ENCODE measurements around the gene GNAI2. TPM values are rescaled to one million over a fixed set of nuclear protein-coding genes. Genes with fewer than 3 reads are reported as not detected.
"Not testable (repeated sequence)": the region's sequence is repeated elsewhere in the genome, so short reads cannot be mapped to it uniquely, and the experiment has no call there.

The GNAI2 gene
- total RNA-seq, 1 donor: 596 TPM

DNA sequence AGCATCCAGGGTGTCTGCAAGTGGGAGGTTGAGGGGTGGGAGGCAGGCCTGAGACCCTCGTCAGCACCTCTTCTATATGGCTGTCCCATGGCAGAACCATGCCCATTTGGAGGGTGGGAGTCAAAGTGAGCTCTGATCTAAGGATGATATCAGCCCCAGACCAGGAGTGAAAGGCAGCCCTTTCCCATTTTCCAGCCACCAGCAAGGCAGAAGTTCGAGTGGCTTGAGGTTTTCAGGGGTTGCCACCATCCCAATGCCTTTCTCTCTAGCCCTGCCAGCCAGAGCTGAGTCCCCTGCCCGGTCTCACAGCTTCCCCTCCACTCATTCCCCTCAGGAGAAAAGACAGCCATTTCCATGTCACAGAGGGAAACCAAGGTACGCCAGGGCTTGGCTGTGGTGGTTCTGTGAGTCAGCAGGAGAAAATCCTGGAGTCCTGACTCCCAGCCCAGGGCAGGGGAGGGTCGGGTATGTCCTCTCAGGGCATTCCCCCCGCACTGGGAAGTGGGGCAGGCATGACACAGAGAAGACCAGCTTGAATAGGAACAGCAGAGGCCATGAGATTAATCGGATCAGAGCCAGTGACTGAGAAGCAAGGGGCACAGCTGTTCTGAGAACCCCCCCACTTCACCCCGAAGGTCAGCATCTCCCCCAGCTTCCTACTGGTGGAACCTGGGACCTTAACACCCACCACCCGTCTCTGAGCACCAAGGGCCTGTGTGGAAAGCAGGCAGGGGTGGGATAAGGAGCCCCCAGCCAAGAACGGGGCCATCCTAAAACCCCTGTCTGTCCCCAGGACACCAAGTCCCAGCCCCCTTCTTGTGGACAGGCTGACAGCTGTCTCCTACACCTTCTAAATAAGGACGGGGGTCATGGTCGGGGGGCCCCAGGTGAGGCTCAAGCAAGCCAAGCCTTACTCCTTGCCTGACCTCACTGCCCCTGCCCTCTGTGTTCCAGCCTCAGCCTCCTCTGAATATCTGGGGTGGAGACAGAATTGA lies 31.9 kb upstream of the GNAI2 start:
- no peak for DNase-seq (ENCODE audit: low read depth in 2 of 3, low spot score in 2 of 3)

DNA sequence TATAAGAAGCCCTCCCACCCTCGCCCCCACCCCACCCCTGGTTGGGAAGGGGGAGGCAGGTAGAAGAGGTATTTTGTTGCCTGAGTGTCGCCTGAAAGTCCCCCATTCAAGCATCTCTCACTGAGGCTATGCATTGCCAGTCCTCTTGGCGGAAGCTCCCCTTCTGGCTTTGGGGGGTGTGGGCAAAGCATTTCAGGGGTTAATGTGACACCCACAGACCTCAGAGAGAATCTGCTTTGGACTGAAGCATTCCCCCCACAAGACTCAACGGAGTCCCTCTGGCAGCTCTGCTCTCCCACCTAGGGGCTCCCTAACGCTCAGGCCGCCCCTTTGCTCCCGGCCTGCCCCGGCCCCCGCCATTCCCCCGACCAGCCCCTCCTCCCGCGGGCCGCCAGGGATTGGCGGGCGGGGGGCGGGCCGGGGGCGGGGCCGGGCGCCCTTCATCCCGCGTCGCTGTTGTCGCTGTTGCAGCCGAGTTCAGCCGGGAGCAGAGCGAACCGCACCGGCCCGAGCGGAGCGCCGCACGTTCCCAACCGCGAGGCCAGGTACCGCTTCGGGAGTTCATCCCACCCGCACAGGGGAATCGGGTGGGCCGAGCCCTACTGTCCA lies 31.1 kb upstream of the GNAI2 start, which contains the start of gene SLC38A3:
Gene SLC38A3, plus strand, starts transcription at position 468 of the 609 bp plus-strand sequence. CDS start 8,929 bp downstream, outside the sequence.
- peak in 2 of 3 donors; percentile 22 to 37 for DNase-seq (ENCODE audit: low read depth in 2 of 3, low spot score in 2 of 3)

DNA sequence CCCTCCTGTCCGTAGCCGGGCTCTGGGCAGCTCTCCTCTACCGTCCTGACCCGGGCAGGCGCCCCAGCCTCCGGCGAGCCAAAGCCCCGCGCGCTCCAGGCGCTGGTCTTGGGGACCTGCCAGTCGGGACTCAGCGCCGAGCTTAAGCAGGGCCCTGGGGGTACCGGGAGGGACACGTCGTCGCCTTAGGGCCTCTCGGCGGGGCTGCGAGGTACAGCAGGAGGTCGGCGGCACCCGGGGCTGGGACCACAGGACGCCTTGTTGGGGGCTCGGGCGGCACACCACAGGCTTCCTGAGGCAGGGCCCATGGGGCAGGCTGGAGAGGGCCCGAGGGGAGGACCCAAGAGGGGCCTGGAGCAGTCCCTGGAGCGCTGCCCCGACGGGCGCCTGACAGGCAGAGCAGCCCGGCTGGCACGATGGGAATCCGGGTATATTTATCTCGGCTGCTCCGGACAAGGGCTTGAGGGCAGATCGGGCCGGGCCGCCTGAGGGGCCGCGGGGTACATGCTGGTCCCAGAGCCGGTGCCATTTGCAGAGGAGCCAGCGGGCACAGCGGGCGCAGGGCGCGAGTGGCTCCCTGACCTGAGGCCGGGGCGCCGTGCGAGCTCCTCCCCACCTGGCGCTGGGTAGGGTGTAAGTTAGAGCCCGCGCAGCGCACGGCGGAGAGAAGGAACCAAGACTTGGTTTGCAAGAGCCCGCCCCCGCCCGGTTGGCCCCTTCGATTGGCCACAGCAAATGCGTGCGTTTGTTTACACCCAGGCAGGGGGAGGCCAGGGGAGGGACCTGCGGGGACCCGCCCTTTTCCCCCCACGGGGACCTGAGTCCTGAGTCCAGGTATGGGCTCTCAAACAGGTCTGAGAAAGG lies 30.4 kb upstream of the GNAI2 start:
- DNase-seq (ENCODE audit: low read depth in 2 of 3, low spot score in 2 of 3): peak in 2 of 3 donors; percentile 51 to 56

DNA sequence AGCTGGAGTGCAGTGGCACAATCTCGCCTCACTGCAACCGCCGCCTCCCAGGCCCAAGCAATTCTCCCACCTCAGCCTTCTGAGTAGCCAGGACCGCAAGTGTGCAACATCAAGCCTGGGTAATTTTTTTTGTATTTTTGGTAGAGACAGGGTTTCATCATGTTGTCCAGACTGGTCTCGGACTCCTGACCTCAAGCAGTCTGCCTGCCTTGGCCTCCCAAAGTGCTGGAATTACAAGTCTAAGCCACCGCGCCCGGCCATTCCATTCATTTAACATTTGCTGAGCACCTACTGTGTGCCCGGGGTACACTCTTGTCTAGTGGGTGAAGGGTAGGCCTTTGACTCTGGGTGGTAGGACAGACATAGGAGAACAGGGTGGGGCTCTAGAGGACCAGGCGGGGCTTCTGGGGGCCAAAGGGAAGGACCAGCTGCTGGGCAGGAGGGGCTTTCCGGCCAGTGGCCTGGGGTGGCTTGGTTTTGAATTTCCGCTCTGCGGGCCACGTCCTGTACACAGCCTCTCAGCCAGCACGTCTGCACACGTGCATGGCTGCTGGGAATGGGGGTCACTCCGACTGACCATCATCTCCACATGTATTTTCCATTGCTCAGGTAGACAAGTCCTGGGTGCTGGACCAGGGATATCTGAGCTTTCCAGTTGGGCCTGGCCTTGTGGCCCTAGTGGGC lies 28.5 kb upstream of the GNAI2 start:
- DNase-seq (ENCODE audit: low read depth in 2 of 3, low spot score in 2 of 3): no peak

DNA sequence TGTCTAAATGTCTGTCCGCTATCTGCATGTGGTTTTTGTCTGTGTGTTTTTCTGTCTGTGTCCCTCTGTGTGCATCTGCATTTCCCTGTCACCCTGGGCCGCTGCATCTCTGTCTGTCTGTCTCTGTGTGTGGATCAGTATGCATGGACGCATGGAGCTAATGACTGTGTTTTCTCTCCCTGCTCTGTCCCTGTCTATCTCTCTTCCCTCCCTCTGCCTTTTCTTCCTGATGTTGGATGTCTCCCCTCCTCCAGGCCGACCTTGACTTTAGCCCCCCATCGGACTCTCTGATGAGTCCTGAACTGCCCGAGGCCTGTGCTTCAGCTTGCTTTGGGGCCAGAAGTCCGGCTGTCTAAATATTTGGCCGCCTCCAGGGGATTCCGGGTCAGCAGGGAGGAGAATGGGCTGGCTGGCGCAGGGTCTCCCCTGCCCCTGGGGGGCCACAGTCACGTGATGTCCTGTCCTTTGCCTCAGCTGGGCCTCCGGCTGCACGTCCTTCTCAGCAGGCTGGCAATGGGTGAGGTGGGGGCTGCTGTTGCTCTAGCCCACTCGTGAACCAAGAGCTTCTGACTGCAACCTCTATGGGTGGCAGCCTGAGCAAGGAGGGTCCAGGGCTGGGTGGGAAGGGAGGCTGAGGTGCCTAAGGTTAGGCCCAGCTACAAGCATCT lies 27.2 kb upstream of the GNAI2 start:
- DNase-seq (ENCODE audit: low read depth in 2 of 3, low spot score in 2 of 3): no peak

DNA sequence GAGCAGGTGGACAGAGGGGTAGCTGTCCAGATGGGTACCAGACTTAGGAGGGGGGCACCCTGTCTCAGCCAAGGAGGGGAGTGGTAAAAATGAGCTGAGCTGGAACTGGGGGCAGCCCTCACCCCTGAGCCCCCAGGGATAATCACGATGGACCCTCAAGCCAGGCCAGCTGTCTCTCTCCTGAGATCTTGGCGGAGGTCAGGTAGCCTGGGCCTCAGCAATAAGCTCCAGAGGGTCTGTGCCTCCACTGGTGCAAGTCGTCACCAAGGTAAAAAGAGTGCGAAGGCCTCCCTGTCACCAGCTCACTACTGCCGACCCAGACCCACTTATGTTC lies 25.9 kb upstream of the GNAI2 start:
- DNase-seq (ENCODE audit: low read depth in 2 of 3, low spot score in 2 of 3): no peak

DNA sequence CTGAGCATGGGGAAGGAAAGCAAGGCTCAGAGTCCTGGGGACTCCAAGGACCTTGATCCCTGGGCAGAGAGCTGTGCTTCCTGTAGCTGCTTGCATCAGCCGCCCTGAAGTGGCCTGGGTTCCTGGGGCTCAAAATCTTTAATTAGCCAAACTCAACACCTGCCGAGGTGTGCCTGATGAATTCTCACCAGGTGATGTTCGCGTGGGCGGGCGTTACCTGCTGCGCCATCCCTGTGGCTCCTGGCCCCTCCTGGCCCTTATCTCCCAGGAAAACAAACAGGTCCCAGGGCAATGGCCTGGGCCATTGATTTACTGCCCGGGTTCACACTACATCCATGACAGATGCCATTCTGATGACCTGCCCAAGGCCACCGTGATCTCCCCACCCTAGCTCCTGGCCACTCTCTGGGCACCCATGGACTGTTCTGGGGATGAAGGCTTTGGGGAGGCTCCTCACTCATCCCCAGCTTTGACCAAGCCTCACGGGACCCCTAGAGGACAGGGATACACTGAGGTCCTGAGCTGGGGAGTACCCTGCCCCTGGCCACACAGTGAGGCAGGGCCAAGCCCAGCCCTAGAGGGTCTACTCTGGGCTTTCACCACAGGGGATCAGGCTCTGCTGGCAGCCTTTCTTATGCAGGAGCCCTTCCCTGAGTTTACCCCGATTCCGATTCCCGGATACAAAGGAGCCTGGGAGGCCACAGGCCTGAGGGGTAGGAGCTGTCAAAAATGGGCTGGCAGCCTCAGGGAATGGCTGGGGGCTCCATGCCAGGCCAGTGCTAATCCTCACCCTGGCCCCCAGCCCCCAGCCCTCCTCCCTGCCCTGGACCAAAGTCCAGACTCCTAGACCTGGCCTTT lies 25.3 kb upstream of the GNAI2 start:
- no peak for DNase-seq (ENCODE audit: low read depth in 2 of 3, low spot score in 2 of 3)

DNA sequence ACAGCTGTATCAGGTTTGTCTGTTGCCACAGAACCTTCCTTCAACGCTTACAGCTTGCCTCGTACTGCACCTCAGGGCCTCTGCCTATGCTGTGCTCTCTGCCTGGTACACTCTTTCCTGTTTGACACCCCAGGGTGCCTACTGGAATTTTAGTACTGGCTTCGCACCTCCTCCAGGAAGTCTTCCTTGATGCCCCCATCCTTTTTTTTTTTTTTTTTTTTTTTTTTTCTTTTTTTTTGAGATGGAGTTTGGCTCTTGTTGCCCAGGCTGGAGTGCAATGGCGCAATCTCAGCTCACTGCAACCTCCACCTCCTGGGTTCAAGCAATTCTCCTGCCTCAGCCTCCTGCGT lies 24.7 kb upstream of the GNAI2 start:
- DNase-seq (ENCODE audit: low read depth in 2 of 3, low spot score in 2 of 3): not testable (repeated sequence)

DNA sequence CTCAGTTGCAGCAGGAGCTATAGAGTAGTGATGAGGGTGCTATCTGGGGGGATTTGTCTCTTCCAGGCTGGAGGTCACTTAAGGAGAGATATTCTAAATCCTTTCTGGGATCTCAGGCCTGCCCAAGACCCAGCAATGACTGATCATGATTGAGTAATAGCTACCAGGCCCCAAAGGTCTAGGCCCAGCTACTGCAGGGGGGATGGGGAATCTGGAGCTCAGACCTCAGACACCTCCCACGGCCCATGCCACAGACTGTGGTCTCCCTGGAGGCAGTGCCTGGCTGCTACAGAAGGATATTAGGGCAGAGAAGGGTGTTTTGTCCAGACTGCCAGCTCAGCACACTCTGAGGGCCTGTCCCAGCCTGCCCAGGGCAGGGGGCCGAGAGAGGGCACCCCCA lies 24.1 kb upstream of the GNAI2 start:
- DNase-seq (ENCODE audit: low read depth in 2 of 3, low spot score in 2 of 3): no peak

DNA sequence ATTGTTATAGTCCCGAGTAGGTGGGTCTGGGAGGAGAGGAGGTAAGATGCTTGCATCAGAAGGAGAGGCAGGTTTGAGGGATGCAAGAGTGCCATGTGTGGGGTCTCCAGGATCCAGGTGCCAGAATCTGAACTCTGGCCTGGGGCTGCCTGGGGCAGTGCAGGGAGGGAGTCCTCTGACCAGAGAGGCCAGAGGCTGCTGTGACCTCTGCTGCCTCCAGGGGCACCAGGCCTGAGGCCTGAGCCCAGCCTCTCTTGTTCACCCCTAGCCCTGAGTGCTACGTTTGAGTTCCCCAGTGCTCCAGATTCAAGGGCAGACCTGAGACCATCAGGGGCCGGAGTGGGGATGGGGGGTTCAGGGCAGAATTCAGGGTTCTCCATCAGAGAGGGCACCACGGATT lies 23.5 kb upstream of the GNAI2 start:
- no peak for DNase-seq (ENCODE audit: low read depth in 2 of 3, low spot score in 2 of 3)

DNA sequence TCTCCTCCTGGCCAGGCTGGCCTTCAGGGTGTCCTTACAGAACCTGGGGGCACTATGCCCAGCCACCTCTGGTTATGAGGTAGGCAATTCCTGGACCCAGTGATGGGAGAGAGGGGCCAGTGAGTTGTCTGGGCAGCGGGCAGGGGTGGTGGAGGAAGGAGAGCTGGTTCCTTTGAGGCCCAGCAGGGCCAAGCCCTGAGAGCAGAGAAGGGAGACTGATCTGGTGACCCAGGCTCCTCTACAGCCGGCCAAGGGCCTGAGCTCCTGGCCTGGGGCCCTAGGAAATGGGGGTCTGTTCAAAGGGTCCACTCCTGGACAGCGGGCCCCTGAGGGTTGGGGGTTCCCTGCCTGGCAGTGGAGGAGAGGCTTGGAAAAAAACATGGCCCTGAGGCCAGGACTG lies 23.0 kb upstream of the GNAI2 start:
- no peak for DNase-seq (ENCODE audit: low read depth in 2 of 3, low spot score in 2 of 3)

DNA sequence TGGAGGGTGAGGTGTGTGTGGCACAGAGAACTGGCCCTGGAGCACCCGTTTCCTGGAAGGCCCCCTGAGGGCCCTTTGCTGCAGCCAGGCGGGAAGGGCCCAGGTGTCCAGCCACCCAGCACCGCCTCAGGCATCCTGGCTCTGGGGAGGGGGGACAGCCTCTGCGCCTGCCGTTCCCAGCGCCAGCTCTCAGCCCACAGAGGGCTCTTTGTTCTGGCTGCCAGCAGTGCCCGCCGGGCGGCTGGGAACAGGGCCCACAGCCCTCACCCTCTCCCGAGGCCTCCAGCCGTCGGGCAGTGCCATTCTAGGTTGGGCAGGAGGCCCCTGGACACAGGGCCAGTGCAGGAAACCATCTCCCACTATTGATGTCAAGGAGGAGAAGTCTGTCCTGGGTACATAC lies 22.6 kb upstream of the GNAI2 start:
- DNase-seq (ENCODE audit: low read depth in 2 of 3, low spot score in 2 of 3): no peak

DNA sequence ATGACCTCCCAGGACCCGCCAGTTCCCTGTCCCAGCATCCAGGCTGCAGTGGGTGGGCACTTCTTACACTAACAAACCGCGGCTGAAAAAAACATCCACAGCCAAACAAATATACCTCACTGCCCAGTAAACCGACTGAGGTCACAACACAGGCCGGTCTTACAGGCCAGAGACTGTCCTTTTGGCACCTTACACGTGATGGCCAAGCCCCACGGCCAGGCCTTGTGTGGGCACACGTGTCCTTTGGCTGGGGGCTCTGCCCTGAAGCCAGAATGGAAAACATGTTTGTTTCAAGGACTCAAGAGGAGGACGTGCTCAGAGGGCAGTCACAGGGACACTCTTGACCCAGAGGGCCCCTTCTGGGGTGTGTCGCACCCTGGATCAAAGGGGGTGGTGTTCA lies 21.2 kb upstream of the GNAI2 start:
- no peak for DNase-seq (ENCODE audit: low read depth in 2 of 3, low spot score in 2 of 3)

DNA sequence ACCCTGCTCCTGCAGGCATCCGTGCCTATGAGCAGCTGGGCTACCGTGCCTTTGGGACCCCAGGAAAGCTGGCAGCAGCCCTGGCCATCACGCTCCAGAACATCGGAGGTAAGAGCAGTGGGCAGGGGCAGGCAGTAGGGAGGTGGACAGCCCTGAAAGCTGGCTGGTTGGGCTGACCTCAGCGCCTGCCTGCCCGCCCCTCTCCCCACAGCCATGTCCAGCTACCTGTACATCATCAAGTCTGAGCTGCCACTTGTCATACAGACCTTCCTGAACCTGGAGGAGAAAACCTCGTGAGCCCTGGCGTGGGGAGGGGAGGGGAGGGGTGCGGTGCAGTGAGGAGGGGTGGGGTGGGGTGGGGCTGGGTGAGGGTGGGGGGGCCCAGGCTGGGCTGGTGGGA lies 20.5 kb upstream of the GNAI2 start:
- DNase-seq (ENCODE audit: low read depth in 2 of 3, low spot score in 2 of 3): no peak

DNA sequence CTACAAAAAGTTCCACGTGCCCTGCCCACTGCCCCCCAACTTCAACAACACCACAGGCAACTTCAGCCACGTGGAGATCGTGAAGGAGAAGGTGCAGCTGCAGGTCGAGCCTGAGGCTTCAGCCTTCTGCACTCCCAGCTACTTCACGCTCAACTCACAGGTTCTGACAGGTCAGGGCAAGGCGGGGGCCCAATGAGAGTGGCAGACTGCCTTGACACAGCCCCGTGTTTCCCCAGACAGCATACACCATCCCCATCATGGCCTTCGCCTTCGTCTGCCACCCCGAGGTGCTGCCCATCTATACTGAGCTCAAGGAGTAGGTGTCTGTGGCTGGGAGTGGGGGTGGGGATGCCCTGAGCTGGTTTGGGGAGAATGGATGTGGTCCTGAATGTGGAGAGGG lies 18.3 kb upstream of the GNAI2 start:
- no peak for DNase-seq (ENCODE audit: low read depth in 2 of 3, low spot score in 2 of 3)

DNA sequence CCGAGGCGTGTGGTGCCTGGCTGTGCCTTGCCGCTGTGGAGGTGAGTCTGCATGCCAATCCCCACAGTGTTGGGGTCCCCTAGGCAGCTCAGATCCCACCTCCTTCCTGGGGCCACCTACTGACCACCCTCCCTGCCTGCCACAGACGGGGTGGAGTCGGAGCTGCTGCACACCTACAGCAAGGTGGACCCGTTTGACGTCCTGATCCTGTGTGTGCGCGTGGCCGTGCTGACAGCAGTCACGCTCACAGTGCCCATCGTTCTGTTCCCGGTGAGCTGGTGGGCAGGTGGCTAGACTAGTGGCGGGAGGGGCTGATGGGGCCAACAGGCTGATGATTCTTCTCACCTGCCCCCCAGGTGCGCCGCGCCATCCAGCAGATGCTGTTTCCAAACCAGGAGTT lies 17.6 kb upstream of the GNAI2 start:
- no peak for DNase-seq (ENCODE audit: low read depth in 2 of 3, low spot score in 2 of 3)

DNA sequence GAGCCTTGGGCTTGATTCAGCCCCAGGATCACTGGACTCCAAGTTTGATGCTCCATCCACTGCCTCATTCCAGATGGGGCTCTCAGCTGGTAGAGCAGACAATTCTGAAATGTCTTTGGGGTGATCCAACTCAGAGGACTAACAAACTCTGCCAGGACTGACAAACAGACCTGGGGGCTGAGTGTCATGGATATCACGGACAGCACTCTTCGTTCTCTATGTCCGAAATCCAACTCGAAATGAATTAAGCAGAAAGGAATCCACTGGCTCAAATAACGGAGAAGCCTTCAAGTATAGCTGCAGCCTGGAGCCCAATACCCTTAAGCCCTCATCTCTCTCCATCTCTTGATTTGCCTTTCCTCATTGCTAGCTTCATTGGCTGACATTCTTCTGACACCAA lies 16.7 kb upstream of the GNAI2 start:
- DNase-seq (ENCODE audit: low read depth in 2 of 3, low spot score in 2 of 3): no peak

DNA sequence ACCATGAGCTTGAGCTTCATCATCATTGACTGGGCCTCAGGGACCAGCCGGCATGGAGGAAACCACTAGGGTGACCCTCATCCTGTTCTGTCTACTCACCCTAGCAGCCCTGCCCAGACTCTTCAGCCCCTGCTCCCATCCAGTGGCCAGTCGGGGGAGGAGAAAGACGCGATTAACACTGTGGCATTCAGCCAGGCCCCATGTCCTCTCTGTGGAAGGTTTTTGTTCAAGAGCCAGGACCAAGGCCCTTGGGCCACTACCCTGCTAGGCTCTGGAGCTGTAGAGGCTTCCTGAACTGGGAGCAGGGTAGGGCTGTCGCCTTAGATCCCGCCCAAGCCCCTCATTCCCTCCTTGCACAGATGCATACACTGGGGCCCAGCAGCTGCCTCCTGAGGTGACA lies 15.9 kb upstream of the GNAI2 start:
- no peak for DNase-seq (ENCODE audit: low read depth in 2 of 3, low spot score in 2 of 3)

DNA sequence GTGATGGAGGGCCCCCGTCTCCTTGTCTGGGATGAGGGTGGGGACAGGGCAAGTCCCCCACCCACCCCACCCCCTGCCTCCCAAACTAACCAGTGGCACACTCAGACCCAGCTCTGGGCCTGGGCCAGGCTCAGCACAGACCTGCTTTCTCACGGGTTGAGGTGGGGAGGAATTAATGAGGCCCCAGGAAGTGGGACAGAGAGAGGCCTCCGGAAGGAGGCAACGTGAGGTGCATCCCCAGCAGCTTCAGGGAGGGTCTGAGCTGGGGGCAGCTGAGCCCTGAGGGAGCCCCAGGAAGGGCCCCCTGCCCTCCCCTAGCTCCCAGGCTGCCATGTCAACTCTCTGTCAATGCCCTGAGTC lies 15.0 kb upstream of the GNAI2 start:
- no peak for DNase-seq (ENCODE audit: low read depth in 2 of 3, low spot score in 2 of 3)
